ENCODE data around the gene MRPL38.

The MRPL38 gene

DNA sequence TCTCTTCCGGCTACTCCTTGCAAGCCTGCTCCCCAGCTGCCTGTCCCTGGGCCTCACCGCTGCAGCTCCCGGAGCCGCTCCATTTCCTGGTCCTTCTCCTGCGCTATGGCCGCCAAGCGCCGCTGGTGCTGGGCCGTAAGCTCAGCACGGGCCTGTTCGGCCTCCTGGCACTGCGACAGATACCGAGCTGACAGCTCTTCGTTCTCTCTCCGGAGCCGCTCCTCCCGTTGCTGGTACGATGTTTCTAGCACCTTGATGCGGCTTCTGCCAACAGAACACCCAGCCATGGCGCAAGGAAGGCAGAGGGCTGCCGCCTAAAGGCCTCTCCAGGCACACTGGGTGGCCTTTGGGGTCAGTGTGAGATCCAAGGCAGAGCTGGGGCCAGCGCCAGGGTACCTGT, 14.9 kb upstream of the MRPL38 start:
- DNase-seq (ENCODE audit: low spot score) = no peak

DNA sequence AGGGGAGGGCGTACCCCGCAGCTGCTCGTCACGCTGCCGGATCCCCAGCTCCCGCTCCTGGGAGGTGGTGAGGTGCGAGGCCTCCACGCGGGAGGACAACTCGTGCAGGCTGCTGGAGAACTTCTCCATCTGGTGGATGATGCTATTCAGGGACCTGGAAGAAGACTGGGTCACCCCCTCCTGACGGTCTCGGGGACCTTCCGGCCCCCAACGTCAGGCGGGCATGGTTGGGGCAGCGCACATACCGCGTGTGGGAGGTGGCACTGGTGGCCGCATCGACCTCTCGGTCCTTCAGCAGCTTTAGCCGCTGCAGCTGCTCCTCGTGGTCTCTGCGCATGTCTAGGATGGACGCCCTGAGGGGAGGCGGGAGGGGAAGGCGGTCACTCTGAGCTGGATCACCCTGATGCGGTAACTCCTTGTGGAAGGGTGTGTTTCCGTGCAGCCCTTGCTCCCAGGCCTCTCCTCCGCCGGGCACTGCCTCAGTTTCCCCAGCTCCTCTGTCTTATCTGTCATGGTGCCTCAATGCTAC, 13.3 kb upstream of the MRPL38 start:
- DNase-seq (ENCODE audit: low spot score) = no peak

GRCh38 chr17:75917141-75917916, 12.6 kb upstream of the MRPL38 start:
- no peak for DNase-seq (ENCODE audit: low spot score)

DNA sequence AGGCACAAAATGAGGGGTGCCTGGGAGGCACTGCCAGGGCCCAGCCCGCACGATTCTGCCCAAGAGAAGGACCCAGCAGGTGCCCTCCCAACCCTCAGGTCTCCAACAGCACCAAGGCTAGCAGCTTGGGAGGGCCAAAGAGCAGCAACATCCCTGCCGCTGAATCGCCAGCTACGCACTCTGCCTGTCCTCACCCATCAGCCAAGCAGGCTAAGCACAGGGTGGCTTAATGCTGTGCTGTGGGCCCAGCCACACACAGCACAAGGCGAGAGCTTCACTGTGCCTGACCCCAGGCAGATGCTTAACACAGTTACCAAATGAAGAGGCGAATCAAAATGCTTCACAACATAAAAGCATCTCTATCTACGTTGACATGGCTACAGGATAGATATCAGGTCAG, 10.6 kb upstream of the MRPL38 start:
- DNase-seq (ENCODE audit: low spot score) = no peak

DNA sequence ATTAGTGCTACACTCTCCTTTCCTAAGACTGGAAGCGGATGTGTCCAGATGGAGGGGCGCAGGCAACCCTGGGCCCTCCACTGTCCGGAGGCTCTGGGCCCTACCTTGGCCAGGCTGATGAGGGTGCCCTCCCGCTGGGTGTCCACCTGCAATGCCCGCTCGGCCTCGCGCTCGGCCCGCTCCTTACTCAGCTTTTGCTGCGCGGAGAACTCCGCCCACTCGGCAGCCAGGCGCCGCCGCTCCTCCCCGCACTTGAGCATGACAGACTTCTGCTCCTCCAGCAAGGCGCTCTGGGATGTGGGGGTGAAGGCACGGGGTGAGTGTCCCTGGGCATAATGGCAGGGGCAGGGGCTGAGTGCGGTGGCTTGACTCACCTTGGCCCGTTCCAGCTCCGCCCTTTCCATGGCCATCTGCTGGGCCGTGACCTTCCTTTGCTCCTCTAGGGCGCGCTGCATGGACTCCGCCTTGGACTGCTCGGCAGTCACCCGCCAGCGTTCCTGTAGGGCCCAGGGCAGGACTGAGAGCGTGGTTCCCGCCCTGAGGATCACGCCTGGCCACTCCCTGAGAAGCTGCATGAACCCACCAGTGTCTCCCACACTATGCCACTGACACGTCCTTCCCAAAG, 10.1 kb upstream of the MRPL38 start:
- no peak for DNase-seq (ENCODE audit: low spot score)

DNA sequence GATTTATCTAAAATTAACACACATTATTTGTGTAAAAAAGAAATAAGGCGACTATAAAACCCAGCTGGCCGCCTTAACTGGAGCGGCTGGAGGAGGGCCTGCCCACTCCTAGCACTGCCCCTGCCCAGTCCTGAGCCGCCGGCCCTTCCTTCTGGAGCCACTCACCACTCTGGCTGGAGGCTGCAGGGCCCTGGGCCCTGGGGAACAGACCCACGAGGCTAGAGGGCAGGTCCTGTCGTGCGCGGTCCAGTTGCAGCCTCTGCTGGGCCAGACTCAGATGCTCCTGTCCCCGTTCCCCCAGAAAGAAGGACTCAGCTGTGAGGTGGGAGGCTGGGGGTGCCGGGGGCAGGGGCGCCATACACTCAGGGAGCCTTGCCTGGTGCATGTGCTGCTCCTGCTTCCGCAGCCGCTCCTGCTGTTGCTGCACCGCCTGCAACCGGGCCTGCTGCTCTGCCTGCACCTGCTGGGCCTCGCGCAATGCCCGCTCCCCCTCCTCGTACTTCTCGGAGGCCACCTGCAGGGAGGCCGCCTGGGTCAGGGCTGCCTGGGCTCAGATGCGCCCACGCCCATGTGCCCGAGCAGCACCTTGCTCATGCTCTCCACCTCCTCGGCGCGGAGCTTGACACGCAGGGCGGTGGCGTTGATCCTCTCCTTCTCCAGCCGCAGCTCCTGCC, 9.0 kb upstream of the MRPL38 start:
- DNase-seq (ENCODE audit: low spot score) = no peak

DNA sequence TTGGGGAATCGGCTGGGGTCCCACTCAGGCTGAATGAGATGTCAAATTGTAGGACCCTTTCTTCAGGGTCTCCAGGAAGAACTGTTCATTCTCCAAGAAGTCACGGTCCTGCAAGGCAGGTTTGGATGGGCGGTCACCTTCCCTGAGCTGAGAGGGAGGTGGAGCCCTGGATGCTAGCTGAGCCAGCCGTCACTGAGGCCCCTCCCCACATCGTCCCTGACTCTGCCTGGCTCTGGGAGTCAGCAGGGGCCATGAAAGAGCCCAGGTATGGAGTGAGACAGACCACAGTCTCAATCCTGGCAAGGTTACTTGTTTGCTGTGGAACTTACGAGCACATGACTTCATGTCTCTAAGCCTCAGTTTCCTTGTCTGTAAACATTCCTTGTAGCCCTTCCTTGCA, 6.0 kb upstream of the MRPL38 start:
- no peak for DNase-seq (ENCODE audit: low spot score)

DNA sequence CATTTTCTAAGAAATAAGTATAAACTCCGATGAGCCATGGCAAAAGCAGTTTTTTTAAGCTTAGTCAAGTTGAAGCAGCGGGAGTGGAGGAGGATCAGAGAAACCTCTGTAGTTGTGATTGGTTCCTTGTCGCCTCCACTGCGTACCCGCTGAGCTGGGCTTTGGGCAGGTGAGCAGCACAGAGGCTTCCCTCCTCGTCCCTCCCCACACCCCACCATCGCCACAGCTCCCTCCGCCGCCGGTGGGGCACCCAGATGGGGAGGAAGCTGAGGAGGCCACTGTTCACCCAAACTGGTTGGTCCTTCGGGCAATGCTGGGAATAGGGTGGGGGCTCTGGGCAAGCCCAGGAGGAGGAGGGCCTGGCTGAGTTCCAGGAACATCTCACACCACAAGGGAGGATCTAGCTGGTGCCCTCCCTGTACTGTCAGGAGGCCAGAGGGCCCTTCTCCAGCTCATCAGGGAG, 5.2 kb upstream of the MRPL38 start:
- no peak for DNase-seq (ENCODE audit: low spot score)

DNA sequence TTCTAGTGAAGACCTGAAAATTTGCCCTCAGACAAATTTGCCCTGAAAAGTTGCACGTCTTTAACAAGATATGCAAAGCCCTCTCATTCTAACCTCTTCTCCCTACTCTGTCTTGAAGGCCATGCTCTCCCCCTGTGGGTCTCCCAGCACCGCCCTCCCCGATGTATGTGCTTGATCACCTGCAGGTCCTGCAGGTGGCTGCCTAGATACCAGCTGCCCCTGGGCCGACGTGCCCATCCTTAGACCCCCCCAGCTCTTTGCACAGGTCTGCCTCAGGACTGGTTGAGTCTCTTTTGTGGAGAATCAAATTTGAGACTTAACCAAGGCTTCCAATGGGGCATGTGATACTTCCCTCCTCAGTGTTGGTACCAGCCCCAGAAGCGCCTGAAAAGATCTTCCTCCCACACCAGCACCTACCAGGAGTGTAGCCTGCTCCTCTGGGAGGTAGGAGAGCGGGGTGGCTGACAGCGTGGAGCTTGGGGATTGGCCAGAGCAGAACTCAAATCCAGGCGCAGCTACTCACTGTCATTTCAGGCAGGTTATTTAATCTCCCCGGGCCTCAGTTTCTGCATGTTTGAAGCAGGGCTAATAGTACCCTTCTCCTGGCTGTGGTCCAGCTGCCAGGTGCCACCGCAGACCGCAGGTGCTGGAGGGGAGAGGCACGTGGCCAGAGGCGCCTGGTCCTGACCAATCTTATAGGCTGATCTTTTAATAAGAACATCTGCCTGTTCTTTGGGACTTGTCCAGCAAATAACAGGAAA, 4.5 kb upstream of the MRPL38 start:
- DNase-seq (ENCODE audit: low spot score) = no peak

DNA sequence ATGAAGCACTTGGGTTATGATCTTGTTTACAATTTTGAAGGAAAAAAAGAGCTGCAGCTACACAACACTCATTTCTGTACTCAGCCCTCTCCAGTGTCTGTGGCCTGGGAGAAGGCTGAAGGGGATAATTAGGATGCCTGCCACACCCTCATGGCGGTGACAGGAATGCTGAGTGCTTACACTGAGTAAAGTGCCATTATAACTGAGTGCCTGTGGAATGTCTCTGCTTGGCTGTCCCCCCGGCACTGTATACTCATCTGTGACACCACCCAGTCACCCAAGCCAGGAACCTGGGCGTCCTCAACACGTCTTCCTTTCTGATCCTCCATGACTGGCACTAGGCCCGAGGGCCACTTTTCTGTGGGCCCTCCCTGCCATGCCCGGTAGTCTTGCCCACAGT, 3.5 kb upstream of the MRPL38 start:
- DNase-seq (ENCODE audit: low spot score) = no peak

DNA sequence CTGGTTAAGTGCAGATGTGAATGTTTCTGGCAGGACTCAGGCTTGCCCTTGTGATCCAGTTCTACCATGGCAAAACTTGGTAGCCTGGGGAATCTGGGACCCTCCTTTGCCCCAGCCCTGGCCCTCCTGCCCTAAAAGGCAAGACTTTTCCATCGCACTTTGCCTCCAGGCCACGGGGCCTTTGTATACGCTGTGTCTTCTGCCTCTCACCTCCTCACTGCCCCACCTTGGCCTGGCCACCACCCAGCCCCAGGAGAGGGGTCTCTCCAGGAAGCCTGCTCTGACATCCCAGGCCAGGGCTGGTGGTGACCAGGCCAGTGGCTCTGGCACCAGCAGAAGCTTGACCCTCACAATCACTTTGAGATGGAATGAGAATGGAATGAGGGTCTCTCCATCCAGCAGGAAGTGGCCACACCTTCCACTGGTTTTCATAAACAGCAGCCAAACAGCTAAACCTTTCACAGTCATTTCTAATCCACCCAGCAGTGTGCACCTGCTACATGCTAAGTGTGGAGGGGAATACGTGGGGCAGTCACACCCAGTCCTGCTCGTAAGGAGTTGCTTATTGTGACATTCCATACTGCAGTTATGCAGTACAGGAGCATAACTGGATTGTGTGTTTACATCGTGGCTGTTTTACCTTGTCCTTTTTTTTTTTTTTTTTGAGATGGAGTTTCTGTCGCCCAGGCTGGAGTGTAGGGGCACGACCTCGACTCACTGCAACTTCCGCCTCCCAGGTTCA, 1.6 kb upstream of the MRPL38 start:
- no peak for DNase-seq (ENCODE audit: low spot score)

GRCh38 chr17:75902406-75902805, 2.3 kb downstream of the MRPL38 start:
- DNase-seq (ENCODE audit: low spot score) = no peak

DNA sequence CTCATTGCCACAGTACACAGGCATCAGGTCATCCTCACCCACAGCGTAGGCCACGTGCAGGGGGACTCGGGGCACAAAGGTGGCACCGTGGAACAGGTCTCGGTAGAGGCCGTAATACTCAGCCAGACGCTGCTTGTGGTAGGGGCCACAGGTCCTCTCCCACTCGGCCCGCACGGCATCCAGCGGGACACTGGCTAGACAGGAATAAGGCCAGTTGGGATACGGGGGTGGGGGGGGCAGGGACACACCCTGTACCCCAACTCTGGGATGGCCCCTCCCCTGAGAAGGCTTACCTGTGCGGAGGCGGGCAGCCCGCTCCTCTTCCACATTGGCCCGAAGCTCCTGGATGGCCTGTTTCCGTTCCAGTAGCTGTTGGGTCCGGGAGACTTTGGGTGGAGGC, 3.0 kb downstream of the MRPL38 start:
- no peak for DNase-seq (ENCODE audit: low spot score)

DNA sequence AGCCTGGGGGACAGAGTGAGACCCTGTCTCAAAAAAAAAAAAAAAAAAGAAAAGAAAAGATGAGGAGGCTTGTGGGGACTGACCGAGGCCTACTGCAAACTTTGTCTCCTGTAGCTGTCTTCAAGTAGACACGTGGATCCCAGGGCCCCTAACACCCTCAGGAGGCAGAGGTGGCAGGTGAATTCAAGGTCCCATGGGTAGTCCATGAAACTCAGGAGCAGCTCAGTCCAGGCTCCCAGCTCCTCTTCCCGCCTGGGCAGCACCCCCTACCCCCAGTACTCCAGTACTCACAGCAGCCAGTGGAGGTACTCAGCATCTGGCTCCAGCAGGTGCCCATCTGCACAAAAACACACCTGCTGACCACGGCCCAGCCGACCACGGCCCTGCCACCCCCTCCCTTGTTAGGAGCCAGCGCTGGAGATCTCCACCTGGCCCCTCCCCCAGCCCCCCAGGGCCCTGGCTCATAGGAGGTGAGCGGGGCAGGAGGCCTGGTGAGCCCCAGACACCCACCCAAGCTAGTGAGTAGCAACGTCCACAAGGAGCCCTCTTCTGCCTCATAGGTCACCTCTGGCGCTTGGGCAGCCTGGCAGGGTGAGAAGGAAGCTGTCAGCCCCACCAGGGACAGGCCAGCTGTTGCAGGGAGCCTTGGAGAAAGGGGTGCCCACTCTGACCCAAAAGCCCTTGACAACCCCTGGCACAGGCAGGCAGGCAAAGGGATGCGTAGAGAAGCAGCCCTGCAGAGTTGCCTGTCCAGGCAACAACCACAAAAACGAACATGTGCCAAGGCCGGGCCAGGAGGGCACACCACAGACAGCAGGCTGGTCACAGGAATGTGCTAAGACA, 3.8 kb downstream of the MRPL38 start:
- no peak for DNase-seq (ENCODE audit: low spot score)

- no peak for DNase-seq (ENCODE audit: low spot score)
These were observed 4.8 kb downstream of the MRPL38 start for GRCh38 chr17:75899767-75900468.

GRCh38 chr17:75899353-75899752, 5.3 kb downstream of the MRPL38 start:
- no peak for DNase-seq (ENCODE audit: low spot score)

DNA sequence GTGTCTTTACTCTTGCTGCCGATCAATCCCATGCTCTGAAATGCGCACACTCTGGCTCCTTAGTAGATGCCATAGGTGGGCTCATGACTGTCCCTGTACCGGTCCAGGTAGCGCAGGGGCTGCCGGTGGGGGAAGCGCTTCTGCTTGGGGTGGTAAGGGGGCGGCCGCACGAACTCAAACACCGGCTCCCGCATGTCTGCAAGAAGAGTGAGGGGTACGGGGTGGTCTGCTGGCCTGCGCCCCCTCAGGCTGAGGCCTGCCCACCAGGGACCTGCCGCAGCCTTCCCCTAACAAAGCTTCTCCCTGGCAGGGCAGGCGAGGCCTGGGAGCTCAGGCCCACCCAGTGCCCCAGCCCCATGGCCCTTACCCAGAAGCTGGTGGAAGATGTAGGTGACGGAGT, 5.9 kb downstream of the MRPL38 start:
- DNase-seq (ENCODE audit: low spot score) = no peak

GRCh38 chr17:75898065-75898464, 6.6 kb downstream of the MRPL38 start:
- no peak for DNase-seq (ENCODE audit: low spot score)

DNA sequence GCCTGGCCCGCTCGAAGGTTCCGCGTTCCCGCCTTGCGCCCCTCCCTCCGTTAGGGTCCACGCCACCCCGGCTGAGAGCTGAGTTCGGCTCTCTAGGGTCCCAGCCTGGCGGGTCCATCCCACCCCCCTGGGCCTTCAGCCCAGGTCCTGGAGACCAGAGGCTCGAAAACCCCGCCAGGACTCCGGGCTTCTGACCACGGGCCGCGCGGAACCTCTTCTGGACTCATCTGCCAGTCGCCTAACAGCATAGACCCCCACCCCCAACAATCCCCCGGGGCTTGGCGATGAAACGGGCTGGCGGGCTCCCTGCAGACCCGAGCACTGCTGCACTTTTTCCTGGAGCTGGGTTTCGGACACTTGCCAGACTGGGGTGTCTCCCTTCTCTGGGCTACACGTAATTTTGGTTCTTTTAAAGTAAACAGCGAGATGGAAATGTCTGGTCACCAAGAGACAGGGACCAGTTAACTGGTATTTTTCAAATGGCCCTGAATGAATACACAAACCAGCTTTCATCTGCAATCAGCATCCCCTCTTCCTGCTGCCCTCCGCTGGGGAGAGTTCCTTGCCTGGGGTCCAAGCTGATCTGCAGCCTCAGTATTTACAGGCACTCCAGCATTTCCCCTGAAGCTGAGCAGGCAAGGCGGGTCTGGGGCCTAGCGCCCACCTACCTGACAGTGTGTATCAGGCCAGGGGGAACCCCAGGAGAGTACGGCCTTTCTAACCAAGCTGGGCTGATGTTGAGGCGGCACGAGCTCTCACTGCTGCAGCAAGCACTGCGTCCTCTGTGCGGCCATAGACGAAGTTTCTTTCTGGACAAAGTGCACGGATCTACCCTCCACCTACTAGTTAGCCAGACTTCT, 7.3 kb downstream of the MRPL38 start:
- no peak for DNase-seq (ENCODE audit: low spot score)
